NCI-H524 (cell line): ENCODE measurements around the gene DPF3.
A peak's percentile ranks its signal among the peaks of the same experiment; 100 is the strongest.

Experiments used
- DNase-seq, 2 experiments: peaks; one replicate each; lab custom pipeline; 2025; lab: John Stamatoyannopoulos, UW

DPF3 gene

GRCh38 chr14:72644758-72645489 lies 249.0 kb downstream of the DPF3 start:
- DNase-seq = peak in 1 of 2 experiments; percentile 58

DNA sequence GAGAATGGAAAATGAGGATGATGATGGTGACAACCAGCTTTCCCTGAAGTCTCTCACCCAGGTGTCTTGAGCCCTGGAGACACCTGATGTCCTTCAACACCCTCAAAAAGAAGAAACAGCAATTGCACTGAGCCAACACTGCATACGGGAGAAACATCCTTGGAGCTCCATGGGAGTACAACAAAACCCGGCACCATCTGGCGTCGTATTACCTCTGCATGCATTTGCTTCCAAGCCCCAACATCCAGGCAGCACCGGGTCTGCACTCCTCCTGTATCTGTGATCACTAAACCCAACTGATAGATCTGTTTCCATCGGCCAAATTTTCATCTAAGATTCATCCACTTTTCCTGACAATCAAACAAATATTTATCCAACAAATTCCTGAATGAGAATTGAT lies 249.9 kb downstream of the DPF3 start:
- peak; percentile 95 to 99 for DNase-seq

DNA sequence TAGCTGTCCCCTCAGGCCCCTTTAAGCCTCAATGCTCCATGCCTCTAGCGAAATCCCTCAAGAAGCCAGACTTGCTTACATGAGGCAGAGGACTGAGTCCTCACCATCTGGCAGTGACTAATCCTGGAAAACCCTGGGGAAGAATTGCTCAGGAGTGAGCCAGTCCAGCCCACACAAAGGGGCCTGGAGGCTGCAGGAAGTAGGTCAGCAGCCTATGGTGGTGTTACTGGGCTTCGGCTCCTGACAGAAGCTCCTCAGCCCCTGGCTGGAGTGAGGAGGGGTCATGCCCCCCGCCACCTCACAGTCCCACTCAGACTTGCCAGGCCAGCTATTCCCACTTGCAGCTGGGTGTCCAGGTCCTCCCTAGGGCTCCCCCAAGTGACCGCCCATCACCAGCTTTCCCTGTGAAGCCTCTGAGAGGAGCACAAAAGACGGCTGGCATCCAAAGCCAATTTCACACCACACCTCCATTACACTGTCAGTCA lies 250.5 kb downstream of the DPF3 start:
- DNase-seq = peak; percentile 96 to 99

DNA sequence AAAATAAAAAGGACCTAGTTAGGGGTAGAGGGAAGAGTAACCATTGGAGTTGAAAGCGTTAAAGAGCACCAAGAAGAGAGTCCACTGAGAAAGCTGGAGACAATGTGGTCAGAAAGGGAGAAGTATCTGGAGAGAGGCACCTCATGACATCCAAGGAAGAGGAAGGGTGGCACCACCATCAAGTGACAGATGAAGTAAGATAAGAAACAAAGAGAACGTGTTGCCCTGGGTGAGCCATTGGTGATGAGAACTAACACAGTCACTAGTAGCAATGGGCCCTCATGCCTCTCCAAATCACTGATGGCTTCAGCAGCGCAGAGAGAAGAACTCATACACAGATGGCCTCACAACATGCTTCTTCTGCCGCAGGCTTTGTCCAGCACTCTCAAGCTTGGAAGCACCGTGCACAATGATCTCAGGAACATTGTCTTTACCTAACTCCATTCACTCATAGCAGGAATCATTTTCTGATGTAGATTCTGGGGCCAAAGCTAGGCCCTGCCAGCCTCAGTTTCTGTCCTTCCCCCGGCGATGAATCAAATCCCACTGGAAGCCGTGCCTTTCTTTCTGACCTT lies 252.9 kb downstream of the DPF3 start:
- no peak for DNase-seq

- no peak for DNase-seq
Measured at GRCh38 chr14:72638021-72638420, 255.9 kb downstream of the DPF3 start.

GRCh38 chr14:72636871-72637270 lies 257.0 kb downstream of the DPF3 start:
- DNase-seq = no peak

- DNase-seq = no peak
Measured at GRCh38 chr14:72636094-72636493, 257.8 kb downstream of the DPF3 start.

- DNase-seq = peak in 1 of 2 experiments; percentile 53
Measured at GRCh38 chr14:72634691-72635616, 258.9 kb downstream of the DPF3 start.

- no peak for DNase-seq
Measured at GRCh38 chr14:72633551-72633950, 260.4 kb downstream of the DPF3 start.

DNA sequence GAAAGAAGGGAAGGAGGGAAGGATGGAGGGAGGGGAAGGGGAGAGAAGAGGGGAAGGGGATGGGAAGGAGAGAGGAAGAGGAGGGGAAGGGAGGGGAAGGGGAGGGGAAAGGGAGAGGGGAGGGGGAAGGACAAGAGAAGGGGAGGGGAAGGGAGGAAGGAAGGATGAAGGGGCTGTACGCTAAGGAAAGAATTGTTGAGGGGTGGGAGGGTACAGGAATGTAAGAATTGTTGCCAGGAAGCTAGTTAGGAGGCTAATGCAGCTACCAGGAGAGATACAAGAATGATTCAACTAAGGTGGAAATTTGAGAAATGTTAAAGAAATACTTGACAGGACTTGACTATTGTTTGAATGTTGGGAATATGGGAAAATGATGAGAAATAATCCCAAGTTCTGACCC lies 261.2 kb downstream of the DPF3 start:
- DNase-seq = no peak

DNA sequence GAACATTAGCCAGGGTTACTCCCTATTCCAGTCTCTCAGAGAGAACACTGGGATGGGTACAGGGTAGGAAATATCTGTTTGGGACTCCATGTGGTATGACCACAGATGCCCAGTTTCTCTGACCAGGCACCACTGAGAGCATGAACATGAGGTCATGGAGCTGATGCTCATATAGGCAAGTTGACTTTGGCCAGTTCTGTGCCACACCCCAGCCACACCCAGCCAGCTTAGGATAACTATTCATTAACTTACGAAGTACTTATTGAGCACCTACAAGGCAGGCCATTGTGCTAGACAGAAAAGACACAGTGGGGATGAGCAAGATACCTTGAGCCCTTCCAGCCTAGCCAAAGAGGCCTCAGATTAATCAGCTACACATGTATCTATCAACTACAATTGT lies 262.5 kb downstream of the DPF3 start:
- DNase-seq = no peak

- no peak for DNase-seq
Measured at GRCh38 chr14:72630374-72630773, 263.5 kb downstream of the DPF3 start.

- DNase-seq = no peak
Measured at GRCh38 chr14:72629534-72629933, 264.4 kb downstream of the DPF3 start.

GRCh38 chr14:72625689-72626088 lies 268.2 kb downstream of the DPF3 start:
- DNase-seq = no peak

- DNase-seq = no peak
Measured at GRCh38 chr14:72621387-72622065, 272.4 kb downstream of the DPF3 start.

DNA sequence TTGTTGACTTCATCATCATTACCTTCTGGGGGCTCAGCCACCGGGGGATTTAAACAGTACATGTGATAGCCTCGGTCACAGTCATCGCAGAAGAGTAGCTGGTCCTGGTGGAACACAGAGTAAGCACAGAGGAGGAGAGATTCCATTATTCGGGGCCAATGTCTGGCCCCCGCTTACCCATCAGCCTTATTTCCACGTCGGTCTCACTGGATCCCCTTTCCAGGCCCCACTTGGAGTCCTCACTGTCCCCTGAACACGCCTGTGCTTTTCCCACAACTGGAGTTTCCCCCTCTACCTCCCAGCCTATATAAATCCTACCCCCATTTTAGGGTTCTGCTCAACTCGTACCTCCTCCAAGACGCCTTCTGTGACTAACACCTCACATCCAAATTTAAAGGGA lies 274.0 kb downstream of the DPF3 start:
- DNase-seq = no peak

DNA sequence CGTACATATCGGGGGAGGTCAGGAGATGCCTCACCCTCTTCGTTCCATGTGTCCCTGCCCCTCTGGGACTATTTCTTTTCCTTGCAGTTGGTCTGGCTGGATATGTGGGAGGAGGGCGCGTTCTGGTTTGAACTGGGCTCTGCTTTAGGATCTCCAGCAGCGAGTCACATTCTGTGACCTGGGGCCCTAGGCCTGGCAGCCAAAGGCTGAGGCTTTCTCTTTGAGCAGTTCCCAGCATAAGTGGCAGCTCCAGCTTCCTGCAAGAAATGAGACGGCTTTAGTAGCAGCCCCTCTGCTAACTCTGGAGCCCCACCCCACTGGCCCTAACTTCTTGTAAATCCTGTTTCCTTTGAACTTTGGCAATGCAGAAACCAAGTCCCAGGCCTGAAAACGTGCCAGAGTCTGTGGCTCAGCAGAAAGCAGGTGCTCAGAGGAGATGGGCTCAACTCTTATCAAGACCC lies 274.8 kb downstream of the DPF3 start:
- DNase-seq = no peak

DNA sequence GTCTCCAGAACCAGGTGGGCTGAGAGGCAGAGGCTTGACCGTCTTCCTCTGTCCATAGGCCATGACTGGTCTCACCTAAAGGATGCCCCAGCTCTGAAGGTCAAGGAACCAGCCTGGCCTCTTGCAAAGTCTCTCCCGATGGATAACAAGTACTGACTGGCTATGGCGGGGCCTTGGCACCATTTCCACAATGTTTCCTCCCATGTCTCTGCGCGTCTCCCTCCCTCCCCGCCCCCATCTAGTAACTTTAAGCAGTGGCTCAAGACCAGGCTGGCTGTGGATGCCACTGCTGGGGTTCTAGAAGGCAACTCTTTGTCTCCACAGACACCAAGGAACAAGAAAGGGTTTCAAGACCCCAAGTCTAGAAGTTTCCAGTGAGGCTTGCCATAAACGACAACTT lies 275.5 kb downstream of the DPF3 start:
- DNase-seq = no peak

DNA sequence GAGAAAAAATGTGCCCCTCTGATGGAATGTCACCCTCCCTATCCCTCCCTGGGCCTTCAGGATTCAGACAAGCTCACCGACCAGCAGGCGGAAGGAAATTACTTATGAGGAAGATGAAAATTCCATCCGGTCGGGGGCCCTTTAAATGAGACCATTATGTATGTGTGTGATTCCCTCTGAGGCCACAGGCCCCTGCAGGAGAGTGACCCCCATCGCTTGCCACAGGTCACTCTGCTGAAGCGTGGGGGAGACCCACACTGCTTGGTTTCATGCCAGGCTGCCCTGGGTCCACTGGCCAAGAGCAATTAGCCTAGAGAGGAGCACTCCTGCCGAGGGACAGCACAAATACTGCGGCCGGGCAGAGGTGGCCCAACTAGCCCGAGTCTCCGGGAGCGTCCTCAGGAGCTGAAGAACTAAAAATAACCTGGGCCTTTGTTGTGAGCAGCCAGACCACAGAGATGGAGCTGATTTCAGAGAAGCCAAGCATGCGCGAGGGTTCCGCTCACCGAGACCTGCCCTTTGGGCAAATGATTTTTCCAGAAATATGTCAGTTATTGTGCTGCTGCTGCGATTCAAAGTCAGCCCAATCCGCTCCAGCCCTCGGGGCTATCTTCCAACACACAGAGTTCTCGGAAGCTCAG lies 276.4 kb downstream of the DPF3 start:
- no peak for DNase-seq

DNA sequence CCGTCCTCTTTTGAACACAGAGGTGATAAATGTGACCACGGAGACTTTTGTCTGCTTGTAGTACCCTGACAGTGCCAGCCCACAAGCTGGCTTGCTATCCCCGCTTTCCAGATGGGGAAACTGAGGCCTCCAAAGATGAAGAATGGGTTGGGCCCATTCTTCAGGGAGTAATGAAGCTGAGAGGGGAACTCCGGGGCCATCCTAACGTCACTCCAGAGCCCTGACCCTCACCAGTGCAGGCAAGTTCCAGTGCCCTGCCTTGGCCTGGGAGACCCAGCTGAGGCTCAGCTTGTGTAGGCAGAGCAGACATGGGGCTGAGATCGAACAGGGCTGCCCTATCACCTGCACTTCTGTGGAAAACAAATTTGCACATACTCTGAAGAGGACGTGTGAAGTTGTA lies 277.1 kb downstream of the DPF3 start:
- no peak for DNase-seq

GRCh38 chr14:72616294-72616693 lies 277.6 kb downstream of the DPF3 start:
- DNase-seq = no peak
